Raji (cell line): ENCODE data around the gene SYT2.

ENCODE experiments used
- POLR2A ChIP-seq: IDR thresholded peaks from 2 replicates; pipeline ENCODE4 v1.6.1; 2011; ENCODE audit warnings: low read depth, low read length, control low read depth; ENCODE audit not compliant: insufficient read depth

The SYT2 gene

GRCh38 chr1:202589190-202589930 is 120.9 kb downstream of the SYT2 start:
- TF ChIP-seq POLR2A: no peak

- TF ChIP-seq POLR2A: no peak
Measured at GRCh38 chr1:202588503-202589189, 121.6 kb downstream of the SYT2 start.

- no peak for TF ChIP-seq POLR2A
Measured at GRCh38 chr1:202587859-202588485, 122.3 kb downstream of the SYT2 start.

- TF ChIP-seq POLR2A: no peak
Measured at GRCh38 chr1:202586871-202587270, 123.4 kb downstream of the SYT2 start.

GRCh38 chr1:202586018-202586821 is 124.0 kb downstream of the SYT2 start:
- TF ChIP-seq POLR2A: no peak

- no peak for TF ChIP-seq POLR2A
Measured at GRCh38 chr1:202585590-202585933, 124.7 kb downstream of the SYT2 start.

- TF ChIP-seq POLR2A: no peak
Measured at GRCh38 chr1:202584707-202585589, 125.3 kb downstream of the SYT2 start.

- no peak for TF ChIP-seq POLR2A
Measured at GRCh38 chr1:202580619-202581018, 129.6 kb downstream of the SYT2 start.

- no peak for TF ChIP-seq POLR2A
Measured at GRCh38 chr1:202579806-202580205, 130.4 kb downstream of the SYT2 start.

GRCh38 chr1:202578565-202578964 is 131.7 kb downstream of the SYT2 start:
- no peak for TF ChIP-seq POLR2A

- no peak for TF ChIP-seq POLR2A
Measured at GRCh38 chr1:202578001-202578504, 132.2 kb downstream of the SYT2 start.

- TF ChIP-seq POLR2A: no peak
Measured at GRCh38 chr1:202577381-202577780, 132.9 kb downstream of the SYT2 start.

- TF ChIP-seq POLR2A: no peak
Measured at GRCh38 chr1:202576816-202577215, 133.4 kb downstream of the SYT2 start.
